Ishikawa (cell line): Measurements from ENCODE around the gene POU3F2.

Experiments
- CEBPB ChIP-seq: IDR thresholded peaks from 2 replicates; pipeline ENCODE4 v1.6.1; 2012
- CREB1 ChIP-seq: IDR thresholded peaks from 2 replicates; pipeline ENCODE4 v1.6.1; 2012; ENCODE audit warnings: low read depth
- EGR1 ChIP-seq: IDR thresholded peaks from 2 replicates; pipeline ENCODE4 v1.6.1; 2012
- EP300 ChIP-seq: IDR thresholded peaks from 2 replicates; pipeline ENCODE4 v1.6.1; 2012; ENCODE audit warnings: borderline replicate concordance
- FOXM1 ChIP-seq: IDR thresholded peaks from 2 replicates; pipeline ENCODE4 v1.6.1; 2012; ENCODE audit warnings: low read depth, borderline replicate concordance
- NFIC ChIP-seq: IDR thresholded peaks from 2 replicates; pipeline ENCODE4 v1.6.1; 2012
- RAD21 ChIP-seq: IDR thresholded peaks from 2 replicates; pipeline ENCODE4 v1.6.1; 2012; ENCODE audit warnings: low read depth
- TAF1 ChIP-seq: IDR thresholded peaks from 2 replicates; pipeline ENCODE4 v1.6.1; 2012; ENCODE audit warnings: low read depth, mild to moderate bottlenecking
- TCF12 ChIP-seq: IDR thresholded peaks from 2 replicates; pipeline ENCODE4 v1.6.1; 2012; ENCODE audit warnings: low read depth
- TEAD4 ChIP-seq: IDR thresholded peaks from 2 replicates; pipeline ENCODE4 v1.6.1; 2012
- YY1 ChIP-seq: IDR thresholded peaks from 2 replicates; pipeline ENCODE4 v1.6.1; 2012; ENCODE audit warnings: low read depth
- ZBTB7A ChIP-seq: IDR thresholded peaks from 2 replicates; pipeline ENCODE4 v1.6.1; 2012; ENCODE audit warnings: low read depth
- TF ChIP-seq, protein P1 (sequence below): IDR thresholded peaks from 2 replicates; pipeline ENCODE4 v1.6.1; 2012
- TF ChIP-seq, protein P2 (sequence below): IDR thresholded peaks from 2 replicates; pipeline ENCODE4 v1.6.1; 2012; ENCODE audit warnings: low read depth, mild to moderate bottlenecking
- TF ChIP-seq, protein P3 (sequence below): IDR thresholded peaks from 2 replicates; pipeline ENCODE4 v1.6.1; 2012

The POU3F2 gene

DNA sequence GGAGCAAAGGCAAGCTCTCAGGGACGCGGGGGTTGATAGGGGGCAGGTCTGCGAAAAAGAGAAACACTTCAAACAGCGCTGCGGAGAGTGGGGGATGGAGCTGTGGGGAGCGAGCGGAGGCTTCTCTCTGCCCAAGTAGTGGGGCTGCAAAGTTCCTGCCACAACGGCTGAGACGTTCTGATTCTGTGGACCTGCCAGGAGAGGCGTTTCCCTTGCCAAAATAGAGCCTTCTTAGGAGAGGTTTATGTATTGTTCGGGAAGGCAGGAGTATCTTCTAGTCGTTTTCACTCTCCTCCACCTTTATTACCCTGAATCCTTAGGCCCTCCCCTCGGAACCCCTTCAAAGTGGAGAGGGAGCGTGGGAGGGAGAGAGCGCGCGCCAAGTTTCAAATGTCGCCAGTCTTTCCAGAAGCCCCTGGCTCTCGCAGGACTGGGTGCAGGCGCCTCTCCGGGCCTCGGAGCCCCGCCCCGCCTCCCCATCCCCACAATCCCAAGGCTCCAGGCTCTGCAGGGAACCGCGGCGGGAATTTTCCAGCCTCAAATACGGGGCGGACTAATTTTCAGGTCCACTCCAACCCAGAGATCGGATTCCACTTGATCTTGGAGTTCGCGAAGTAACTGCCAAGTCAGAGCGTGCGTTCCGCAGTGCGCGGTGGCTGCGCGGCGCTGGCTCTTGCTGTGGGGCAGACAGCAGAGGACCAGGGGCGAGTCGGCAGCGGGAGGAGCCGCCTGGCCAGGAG is 10.0 kb upstream of the POU3F2 start:
- TF ChIP-seq TEAD4, result no peak

DNA sequence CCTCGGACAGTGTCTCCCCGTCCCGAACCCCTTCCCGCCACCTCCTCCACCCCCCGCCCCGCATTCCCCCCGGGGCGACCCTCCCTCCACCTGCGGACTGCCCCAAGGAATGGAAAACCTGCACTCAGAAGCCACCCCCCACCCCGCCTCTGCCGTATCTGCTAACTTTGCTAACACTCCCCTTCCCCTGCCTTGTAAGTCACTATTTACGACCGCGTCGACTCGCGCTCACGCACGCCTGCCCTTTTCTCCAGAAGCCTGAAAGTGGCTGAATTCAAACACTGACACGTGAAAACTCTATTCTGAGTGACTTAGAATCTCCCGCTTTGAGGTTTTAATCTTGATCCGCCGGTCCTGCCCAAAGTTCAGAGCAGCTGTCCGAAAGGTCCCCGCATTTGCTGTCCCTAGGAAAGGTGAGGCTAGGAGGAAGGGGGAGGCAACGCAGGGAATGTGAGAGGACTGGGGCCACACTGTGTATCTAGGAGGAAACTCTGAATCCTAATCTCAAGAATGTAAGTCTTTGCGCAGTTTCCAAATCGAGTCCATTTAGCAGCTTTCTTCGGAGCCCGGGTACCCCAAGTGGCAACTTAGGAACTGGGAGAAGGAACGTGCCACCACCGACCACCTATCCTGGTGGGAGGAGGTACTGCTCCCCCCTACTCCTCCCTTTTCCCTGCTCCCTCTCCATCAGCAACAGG is 9.3 kb upstream of the POU3F2 start:
- TF ChIP-seq EP300 (no peak), YY1 (no peak), CEBPB (no peak), RAD21 (no peak), TCF12 (no peak), CREB1 (no peak)
- TF ChIP-seq, protein P1, sequence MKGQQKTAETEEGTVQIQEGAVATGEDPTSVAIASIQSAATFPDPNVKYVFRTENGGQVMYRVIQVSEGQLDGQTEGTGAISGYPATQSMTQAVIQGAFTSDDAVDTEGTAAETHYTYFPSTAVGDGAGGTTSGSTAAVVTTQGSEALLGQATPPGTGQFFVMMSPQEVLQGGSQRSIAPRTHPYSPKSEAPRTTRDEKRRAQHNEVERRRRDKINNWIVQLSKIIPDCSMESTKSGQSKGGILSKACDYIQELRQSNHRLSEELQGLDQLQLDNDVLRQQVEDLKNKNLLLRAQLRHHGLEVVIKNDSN, result no peak
- TF ChIP-seq, protein P2, sequence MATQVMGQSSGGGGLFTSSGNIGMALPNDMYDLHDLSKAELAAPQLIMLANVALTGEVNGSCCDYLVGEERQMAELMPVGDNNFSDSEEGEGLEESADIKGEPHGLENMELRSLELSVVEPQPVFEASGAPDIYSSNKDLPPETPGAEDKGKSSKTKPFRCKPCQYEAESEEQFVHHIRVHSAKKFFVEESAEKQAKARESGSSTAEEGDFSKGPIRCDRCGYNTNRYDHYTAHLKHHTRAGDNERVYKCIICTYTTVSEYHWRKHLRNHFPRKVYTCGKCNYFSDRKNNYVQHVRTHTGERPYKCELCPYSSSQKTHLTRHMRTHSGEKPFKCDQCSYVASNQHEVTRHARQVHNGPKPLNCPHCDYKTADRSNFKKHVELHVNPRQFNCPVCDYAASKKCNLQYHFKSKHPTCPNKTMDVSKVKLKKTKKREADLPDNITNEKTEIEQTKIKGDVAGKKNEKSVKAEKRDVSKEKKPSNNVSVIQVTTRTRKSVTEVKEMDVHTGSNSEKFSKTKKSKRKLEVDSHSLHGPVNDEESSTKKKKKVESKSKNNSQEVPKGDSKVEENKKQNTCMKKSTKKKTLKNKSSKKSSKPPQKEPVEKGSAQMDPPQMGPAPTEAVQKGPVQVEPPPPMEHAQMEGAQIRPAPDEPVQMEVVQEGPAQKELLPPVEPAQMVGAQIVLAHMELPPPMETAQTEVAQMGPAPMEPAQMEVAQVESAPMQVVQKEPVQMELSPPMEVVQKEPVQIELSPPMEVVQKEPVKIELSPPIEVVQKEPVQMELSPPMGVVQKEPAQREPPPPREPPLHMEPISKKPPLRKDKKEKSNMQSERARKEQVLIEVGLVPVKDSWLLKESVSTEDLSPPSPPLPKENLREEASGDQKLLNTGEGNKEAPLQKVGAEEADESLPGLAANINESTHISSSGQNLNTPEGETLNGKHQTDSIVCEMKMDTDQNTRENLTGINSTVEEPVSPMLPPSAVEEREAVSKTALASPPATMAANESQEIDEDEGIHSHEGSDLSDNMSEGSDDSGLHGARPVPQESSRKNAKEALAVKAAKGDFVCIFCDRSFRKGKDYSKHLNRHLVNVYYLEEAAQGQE, result no peak
- TF ChIP-seq, protein P3, sequence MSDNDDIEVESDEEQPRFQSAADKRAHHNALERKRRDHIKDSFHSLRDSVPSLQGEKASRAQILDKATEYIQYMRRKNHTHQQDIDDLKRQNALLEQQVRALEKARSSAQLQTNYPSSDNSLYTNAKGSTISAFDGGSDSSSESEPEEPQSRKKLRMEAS, result no peak

DNA sequence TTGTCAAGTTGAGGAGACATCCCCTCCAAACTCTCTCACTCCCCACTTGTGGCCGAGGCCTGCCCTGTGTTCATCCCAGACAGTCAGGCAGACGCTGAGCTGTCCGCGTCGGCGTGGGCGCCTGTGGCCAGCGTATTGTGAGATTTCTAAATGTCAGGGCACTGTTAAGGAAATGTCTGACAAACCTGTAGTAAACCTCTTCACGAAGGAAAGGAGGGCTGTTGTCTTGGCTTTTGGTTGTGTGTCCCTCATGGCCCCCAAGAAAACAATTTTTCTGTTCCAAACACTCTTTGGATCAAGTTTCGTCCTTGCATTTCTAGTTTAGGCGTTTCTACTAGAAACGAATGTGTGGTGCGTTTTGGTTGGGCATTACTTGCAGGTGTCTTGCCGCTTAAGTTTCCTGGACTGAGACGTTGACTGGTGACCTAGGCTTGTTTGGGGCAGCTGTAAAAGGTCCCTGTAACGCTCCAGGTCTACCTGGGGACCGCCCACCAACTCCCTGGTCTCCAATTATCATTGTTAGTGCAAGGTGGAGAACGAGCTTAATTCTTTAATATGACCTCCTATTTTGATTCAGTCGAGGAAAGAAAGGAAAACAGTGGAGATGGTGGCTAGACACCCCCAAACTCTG is 8.7 kb upstream of the POU3F2 start:
- TF ChIP-seq, protein P1, result no peak
- TF ChIP-seq ZBTB7A, result no peak
- no peak for TF ChIP-seq TEAD4
- TF ChIP-seq, protein P3, result no peak
- TF ChIP-seq, protein P2, result no peak
- no peak for TF ChIP-seq YY1
- TF ChIP-seq EGR1, result no peak
- no peak for TF ChIP-seq FOXM1
- TF ChIP-seq TAF1, result no peak
- no peak for TF ChIP-seq EP300
- TF ChIP-seq RAD21, result no peak
- TF ChIP-seq NFIC, result no peak
- TF ChIP-seq CEBPB, result no peak
- TF ChIP-seq CREB1, result no peak
- no peak for TF ChIP-seq TCF12

DNA sequence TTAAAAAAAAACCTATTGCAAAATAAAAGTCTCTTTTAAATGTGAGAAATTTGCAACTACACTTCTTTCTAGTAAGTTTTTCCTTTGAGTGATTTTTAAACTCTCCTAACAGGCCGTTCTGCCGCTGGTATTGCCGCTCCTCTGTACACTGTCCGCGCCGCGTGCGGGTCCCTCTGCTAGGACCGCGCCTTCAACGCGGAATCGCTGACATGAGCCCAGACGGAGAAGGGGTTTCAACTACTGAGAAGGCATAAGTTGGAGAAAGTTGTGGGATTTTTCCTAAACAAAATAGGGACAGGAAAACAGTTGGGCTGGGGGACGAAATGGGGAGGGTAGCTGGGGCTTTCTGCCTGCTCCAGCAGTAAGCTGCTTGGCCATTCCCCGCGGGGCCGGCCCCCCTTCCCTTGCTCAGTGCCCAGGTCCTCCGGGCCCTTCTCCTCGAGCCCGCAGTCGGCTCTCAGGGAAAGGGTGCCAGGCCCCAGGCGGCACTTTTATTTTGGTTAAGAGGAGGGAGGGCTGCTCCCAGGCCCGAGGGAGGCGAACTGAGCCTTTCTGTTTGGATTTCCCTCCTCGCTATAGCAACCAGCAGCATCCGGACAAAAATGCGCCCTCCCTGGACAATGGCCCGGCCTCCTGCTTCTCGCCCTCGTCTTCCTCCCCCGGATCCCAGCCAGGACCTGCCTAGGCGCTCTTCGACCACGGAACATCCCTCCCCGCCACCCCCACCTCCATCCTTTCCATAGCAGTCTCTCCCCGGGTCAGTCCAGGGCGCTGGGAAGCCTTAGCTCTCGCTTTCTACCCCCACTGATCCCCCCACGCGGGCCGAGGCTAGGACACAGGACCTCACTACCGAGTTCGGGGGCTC is 6.8 kb upstream of the POU3F2 start:
- TF ChIP-seq TAF1 (no peak), FOXM1 (no peak), EP300 (no peak), CEBPB (no peak), RAD21 (no peak), CREB1 (no peak), EGR1 (no peak), YY1 (no peak), TCF12 (no peak), ZBTB7A (no peak), NFIC (no peak), TEAD4 (no peak)
- TF ChIP-seq, protein P1, result no peak
- TF ChIP-seq, protein P2, result no peak
- TF ChIP-seq, protein P3, result no peak
